Measurements from ENCODE around the gene NSUN6. TPM values are rescaled to one million over a fixed set of nuclear protein-coding genes. Genes with fewer than 3 reads are reported as not detected.

Gene NSUN6
- total RNA-seq, 2 experiments from 2014 or later = 23.2 to 27.2 TPM

GRCh38 chr10:18619016-18619415 lies 32.4 kb downstream of the NSUN6 start:
- H2AFZ ChIP-seq (ENCODE audit: low read length) = no peak overlapping the region
- no peak overlapping the region for H3K27ac ChIP-seq (ENCODE audit: low read depth, low read length, poor library complexity, severe bottlenecking)
- no peaks in the 10 kb centered on the region for H3K4me1 ChIP-seq (ENCODE audit: insufficient read depth, low read length, poor library complexity, severe bottlenecking)
- H4K20me1 ChIP-seq (ENCODE audit: insufficient read depth, low read length) = no peaks in the 10 kb centered on the region
- H3K9me3 ChIP-seq (ENCODE audit: low read length) = no peaks in the 10 kb centered on the region
- peaks cover 63% of the 10 kb centered on the region for H3K36me3 ChIP-seq (ENCODE audit: insufficient read depth, low read length)
- BruUV-seq (replicated peaks) = no TSS peak
- no peak for TF ChIP-seq CTCF (conservative IDR thresholded peaks at IDR 0.05; ENCODE audit: low read length)
- TF ChIP-seq EZH2phosphoT487 (IDR thresholded peaks at IDR 0.05; ENCODE audit: borderline replicate concordance, low read depth, low read length) = no peak
- ChIA-PET CTCF (ENCODE audit: unreplicated experiment) (no interaction called here), POLR2A (interaction anchor here (0.5 kb wide), 1 partner anchor 212 kb away, joined by 3 read pairs; no protein-coding TSS in a partner anchor)
- no peak for DNase-seq (ENCODE audit: low spot score)
- intact Hi-C loops (cut with micrococcal nuclease; ENCODE audit: unreplicated experiment) = no loop called here
- H3K4me2 ChIP-seq (ENCODE audit: low read length) = no peak overlapping the region
- no peaks in the 10 kb centered on the region for H3K79me2 ChIP-seq (ENCODE audit: insufficient read depth, low read depth, low read length)
- no peaks in the 10 kb centered on the region for H3K9me2 ChIP-seq (ENCODE audit: insufficient read depth, low read length)
- H3K4me3 ChIP-seq (ENCODE audit: low read depth, low read length, poor library complexity, severe bottlenecking) = no peak overlapping the region

GRCh38 chr10:18616337-18616736 lies 35.0 kb downstream of the NSUN6 start:
- Histone ChIP-seq H3K9me2 (ENCODE audit: insufficient read depth, low read length) (no peaks in the 10 kb centered on the region), H3K27ac (ENCODE audit: low read depth, low read length, poor library complexity, severe bottlenecking) (no peak overlapping the region), H3K4me1 (ENCODE audit: insufficient read depth, low read length, poor library complexity, severe bottlenecking) (no peaks in the 10 kb centered on the region), H3K4me3 (ENCODE audit: low read depth, low read length, poor library complexity, severe bottlenecking) (no peak overlapping the region), H2AFZ (ENCODE audit: low read length) (no peak overlapping the region), H3K4me2 (ENCODE audit: low read length) (no peak overlapping the region), H3K36me3 (ENCODE audit: insufficient read depth, low read length) (peaks cover 72% of the 10 kb centered on the region), H3K79me2 (ENCODE audit: insufficient read depth, low read depth, low read length) (no peaks in the 10 kb centered on the region), H3K9me3 (ENCODE audit: low read length) (no peaks in the 10 kb centered on the region), H4K20me1 (ENCODE audit: insufficient read depth, low read length) (no peaks in the 10 kb centered on the region)
- ChIA-PET CTCF (ENCODE audit: unreplicated experiment) (no interaction called here), POLR2A (no interaction called here)
- no peak for DNase-seq (ENCODE audit: low spot score)
- intact Hi-C loops (cut with micrococcal nuclease; ENCODE audit: unreplicated experiment) = no loop called here
- no peak for TF ChIP-seq CTCF (conservative IDR thresholded peaks at IDR 0.05; ENCODE audit: low read length)
- no peak for TF ChIP-seq EZH2phosphoT487 (IDR thresholded peaks at IDR 0.05; ENCODE audit: borderline replicate concordance, low read depth, low read length)
- BruUV-seq (replicated peaks) = no TSS peak

- Histone ChIP-seq H3K9me2 (ENCODE audit: insufficient read depth, low read length) (no peaks in the 10 kb centered on the region), H3K4me3 (ENCODE audit: low read depth, low read length, poor library complexity, severe bottlenecking) (no peak overlapping the region), H3K4me2 (ENCODE audit: low read length) (no peak overlapping the region), H3K36me3 (ENCODE audit: insufficient read depth, low read length) (peaks cover 69% of the 10 kb centered on the region), H2AFZ (ENCODE audit: low read length) (no peak overlapping the region), H3K79me2 (ENCODE audit: insufficient read depth, low read depth, low read length) (no peaks in the 10 kb centered on the region), H3K9me3 (ENCODE audit: low read length) (no peaks in the 10 kb centered on the region), H3K27ac (ENCODE audit: low read depth, low read length, poor library complexity, severe bottlenecking) (no peak overlapping the region), H4K20me1 (ENCODE audit: insufficient read depth, low read length) (no peaks in the 10 kb centered on the region), H3K4me1 (ENCODE audit: insufficient read depth, low read length, poor library complexity, severe bottlenecking) (no peaks in the 10 kb centered on the region)
- TF ChIP-seq CTCF (conservative IDR thresholded peaks at IDR 0.05; ENCODE audit: low read length) (no peak), EZH2phosphoT487 (IDR thresholded peaks at IDR 0.05; ENCODE audit: borderline replicate concordance, low read depth, low read length) (no peak)
- no TSS peak for BruUV-seq (replicated peaks)
- POLR2A ChIA-PET = interaction anchor here (1.1 kb wide), 1 partner anchor 8 kb away, joined by 3 read pairs; no protein-coding TSS in a partner anchor
- CTCF ChIA-PET (ENCODE audit: unreplicated experiment) = no interaction called here
- intact Hi-C loops (cut with micrococcal nuclease; ENCODE audit: unreplicated experiment) = no loop called here
- DNase-seq (ENCODE audit: low spot score) = no peak
Observed at GRCh38 chr10:18615618-18616017, 35.8 kb downstream of the NSUN6 start.

All from OCI-LY7 (cell line).